Subcutaneous adipose tissue (tissue), 4 donors: ENCODE data around the gene FGF12. TPM values are rescaled to one million over a fixed set of nuclear protein-coding genes. Genes with fewer than 3 reads are reported as not detected.

Experiments
- total RNA-seq, 4 donors: library from RNA; depleted of rRNA; stranded (reverse); fragments of >200 nt; gene quantifications; one replicate each; pipeline ENCODE4 v1.1.0, GENCODE V29; 2016
- TF ChIP-seq, protein P1 (sequence below): fragments of 450-650 bp; IDR thresholded peaks from one replicate; pipeline ENCODE4 v1.5.1; 2016; ENCODE audit warnings: low read depth, mild to moderate bottlenecking, control low read depth, antibody characterized with exemption, moderate library complexity

Gene FGF12
- total RNA-seq, 4 donors from 2014 or later, result 1.1 to 12.1 (median 4.5) TPM

GRCh38 chr3:192445770-192446644 is 281.3 kb downstream of the FGF12 start:
- TF ChIP-seq, protein P1, sequence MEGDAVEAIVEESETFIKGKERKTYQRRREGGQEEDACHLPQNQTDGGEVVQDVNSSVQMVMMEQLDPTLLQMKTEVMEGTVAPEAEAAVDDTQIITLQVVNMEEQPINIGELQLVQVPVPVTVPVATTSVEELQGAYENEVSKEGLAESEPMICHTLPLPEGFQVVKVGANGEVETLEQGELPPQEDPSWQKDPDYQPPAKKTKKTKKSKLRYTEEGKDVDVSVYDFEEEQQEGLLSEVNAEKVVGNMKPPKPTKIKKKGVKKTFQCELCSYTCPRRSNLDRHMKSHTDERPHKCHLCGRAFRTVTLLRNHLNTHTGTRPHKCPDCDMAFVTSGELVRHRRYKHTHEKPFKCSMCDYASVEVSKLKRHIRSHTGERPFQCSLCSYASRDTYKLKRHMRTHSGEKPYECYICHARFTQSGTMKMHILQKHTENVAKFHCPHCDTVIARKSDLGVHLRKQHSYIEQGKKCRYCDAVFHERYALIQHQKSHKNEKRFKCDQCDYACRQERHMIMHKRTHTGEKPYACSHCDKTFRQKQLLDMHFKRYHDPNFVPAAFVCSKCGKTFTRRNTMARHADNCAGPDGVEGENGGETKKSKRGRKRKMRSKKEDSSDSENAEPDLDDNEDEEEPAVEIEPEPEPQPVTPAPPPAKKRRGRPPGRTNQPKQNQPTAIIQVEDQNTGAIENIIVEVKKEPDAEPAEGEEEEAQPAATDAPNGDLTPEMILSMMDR, result no peak

GRCh38 chr3:192444791-192445106 is 282.6 kb downstream of the FGF12 start:
- TF ChIP-seq, protein P1, result no peak

GRCh38 chr3:192444096-192444790 is 283.1 kb downstream of the FGF12 start:
- TF ChIP-seq, protein P1, result no peak

DNA sequence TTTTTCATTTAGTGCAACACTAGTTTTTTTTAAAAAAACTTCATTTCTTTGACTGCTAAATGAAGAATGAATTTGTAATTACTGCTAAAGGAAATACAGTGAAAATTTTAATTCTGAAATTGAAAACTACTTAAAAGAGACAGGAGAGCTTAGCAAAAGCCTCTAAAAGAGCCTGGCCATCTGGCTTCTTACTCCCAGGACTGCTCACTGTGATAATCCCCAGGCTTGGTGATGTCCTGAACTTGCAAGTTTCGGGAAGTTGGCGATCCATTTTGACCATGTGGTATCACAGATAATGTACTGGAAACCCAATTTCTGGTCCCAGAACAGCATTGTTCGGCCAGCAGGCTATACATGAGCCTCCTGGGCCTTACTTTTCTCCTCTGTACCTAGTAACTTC is 292.1 kb downstream of the FGF12 start:
- TF ChIP-seq, protein P1, result no peak

DNA sequence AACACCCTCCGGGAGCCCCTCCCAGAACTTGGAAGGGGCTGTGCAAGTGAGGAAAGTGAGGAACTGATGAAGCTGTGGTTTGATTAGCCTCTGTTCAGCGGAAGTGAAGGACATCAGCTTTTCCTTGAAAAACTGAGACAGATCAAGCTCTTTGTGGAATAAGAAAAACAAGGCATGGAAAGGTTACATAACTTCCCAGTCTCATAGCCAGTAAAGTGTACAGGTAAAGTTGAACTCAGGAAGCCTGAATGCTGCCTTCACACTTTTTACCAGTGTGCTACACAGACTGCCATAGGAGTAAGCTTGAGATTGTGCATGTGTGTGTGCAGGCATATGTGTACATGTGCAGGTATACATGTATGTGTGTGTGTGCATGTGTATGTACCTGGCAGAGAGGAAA is 293.2 kb downstream of the FGF12 start:
- TF ChIP-seq, protein P1, result no peak

DNA sequence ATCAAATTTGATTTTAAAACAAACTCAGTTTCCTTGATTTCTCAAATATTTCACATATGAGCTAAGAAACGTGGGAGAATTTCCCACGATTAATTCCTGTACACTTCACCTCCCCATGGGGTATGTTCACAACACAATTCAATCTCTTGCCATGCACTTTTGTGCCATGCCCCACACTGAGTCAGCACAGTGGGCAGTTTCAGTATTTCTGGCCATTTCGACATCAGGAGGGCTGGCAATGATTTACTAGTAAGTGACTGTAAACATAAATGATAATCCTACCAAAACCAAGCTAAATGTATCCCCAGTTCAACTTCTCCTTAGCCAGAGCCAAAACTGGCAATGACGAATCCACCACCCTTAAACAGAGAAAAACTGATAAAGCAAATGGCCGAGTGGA is 293.6 kb downstream of the FGF12 start:
- TF ChIP-seq, protein P1, result no peak

- TF ChIP-seq, protein P1, result no peak
Measured at GRCh38 chr3:192422997-192423342, 304.4 kb downstream of the FGF12 start.
